WI38 (cell line): Measurements from ENCODE around the gene SPATA46.

Experiments used
- H3K4me3 ChIP-seq: 2 replicates; pipeline ENCODE4 v1.5.1; 2011; ENCODE audit warnings: low read depth, mild to moderate bottlenecking, control low read depth, low read length
- TF ChIP-seq, protein P1 (sequence below): IDR thresholded peaks from 2 replicates; pipeline ENCODE4 v1.5.1; 2012; ENCODE audit warnings: low read depth, mild to moderate bottlenecking, control low read depth, low read length

The SPATA46 gene

DNA sequence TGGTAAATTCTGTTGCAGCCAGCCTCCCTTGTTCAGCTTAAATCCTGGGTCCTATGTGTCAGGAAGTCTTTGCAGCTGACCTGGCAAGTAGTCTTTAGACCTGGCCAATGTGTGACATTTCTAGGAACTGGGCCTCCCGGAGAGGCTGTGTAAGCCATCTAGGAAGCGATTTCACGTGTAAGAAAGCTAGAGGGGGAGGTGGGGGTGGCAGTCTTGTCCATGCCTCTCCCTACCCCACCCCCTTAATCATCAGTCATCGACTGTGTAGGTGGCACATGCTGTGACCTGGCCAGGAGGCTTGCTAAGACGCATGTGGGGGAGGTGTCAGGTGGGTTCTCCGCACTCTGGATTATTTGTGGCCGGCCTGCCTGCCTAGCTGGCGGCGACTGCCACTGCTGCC is 13.3 kb upstream of the SPATA46 start:
- TF ChIP-seq, protein P1, sequence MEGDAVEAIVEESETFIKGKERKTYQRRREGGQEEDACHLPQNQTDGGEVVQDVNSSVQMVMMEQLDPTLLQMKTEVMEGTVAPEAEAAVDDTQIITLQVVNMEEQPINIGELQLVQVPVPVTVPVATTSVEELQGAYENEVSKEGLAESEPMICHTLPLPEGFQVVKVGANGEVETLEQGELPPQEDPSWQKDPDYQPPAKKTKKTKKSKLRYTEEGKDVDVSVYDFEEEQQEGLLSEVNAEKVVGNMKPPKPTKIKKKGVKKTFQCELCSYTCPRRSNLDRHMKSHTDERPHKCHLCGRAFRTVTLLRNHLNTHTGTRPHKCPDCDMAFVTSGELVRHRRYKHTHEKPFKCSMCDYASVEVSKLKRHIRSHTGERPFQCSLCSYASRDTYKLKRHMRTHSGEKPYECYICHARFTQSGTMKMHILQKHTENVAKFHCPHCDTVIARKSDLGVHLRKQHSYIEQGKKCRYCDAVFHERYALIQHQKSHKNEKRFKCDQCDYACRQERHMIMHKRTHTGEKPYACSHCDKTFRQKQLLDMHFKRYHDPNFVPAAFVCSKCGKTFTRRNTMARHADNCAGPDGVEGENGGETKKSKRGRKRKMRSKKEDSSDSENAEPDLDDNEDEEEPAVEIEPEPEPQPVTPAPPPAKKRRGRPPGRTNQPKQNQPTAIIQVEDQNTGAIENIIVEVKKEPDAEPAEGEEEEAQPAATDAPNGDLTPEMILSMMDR = no peak
- no peak overlapping the region for H3K4me3 ChIP-seq

DNA sequence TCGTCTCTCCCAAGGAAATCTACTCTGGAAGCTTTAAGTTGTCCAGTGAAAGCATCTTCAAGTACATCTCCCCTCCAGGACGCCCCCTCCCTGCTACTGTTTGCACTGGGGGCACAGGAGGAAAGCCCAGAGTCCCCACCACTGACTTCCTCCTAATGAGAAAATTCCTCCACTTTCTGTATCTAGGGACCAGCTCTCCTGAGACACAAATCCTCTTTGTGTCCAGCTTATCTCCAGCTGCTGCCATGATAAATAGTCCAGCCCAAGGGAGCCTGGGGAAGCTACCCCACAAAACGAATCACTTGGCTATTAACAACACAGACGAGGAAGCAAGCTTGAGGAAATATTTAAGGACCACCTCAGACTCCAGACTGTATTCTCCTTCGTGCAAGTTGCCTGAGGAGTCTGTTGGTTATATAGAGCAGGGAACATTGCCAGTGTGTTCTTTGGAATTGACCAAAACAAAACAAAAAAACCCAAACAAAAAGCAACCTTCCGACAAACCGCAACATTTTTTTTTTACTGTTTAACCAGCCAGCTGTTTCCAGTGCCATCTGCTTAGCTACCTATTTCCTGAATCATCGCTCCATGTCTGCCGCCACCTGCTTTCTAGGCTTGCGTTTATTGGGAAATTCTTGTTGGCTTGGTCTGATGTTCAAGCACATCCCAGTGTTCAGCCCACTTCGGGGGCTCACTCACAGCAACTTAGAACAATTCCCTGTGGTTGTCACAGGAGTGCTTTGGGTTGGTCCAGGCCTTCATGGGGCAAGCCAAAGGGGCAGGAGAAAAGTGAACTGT is 12.6 kb upstream of the SPATA46 start:
- no peak overlapping the region for H3K4me3 ChIP-seq
- TF ChIP-seq, protein P1 = no peak

DNA sequence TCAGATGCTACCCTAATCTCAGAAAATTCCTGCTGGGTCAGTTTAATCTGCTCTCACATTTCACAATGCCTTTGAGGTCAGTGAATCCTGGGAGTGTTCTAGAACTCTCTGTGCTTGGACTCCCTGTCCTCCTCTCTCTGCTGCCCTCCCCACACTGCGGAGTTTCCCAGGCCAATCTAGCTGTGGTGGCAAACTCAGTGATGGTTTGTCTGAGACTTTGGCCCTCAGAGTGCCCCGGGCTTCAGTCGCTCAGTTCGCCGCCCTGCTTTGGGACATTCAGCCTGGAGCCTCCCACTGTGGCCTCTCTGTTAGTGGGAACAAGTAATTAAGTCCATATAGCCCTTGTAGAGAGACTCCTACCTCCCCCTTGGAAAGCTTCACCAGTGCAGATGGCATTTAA is 12.0 kb upstream of the SPATA46 start:
- TF ChIP-seq, protein P1 = no peak
- no peak overlapping the region for H3K4me3 ChIP-seq

DNA sequence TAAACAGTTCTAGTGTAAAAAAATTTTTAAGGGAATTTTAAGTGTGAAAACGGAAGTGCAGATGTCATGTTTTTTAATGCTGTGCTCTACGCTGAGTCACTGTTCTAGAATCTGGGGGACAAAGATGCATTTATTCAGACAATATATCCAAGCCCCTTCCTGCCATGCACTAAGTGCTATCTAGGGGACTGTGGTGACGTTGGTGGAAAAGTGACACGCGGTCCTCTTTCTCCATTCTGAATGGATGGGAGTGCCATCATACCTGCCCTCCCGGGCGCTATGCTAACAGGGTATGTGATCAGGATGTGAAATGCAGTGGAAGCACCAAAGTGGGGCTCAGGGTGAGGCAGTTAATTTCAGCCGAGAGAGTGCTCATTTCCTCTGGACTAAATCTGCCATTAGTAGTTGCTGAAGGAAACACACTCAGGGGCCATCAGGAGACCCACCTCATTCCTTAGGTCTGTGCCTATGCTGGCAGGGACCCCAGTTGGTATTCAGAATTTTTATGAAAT is 11.5 kb upstream of the SPATA46 start:
- TF ChIP-seq, protein P1 = no peak
- H3K4me3 ChIP-seq = no peak overlapping the region

DNA sequence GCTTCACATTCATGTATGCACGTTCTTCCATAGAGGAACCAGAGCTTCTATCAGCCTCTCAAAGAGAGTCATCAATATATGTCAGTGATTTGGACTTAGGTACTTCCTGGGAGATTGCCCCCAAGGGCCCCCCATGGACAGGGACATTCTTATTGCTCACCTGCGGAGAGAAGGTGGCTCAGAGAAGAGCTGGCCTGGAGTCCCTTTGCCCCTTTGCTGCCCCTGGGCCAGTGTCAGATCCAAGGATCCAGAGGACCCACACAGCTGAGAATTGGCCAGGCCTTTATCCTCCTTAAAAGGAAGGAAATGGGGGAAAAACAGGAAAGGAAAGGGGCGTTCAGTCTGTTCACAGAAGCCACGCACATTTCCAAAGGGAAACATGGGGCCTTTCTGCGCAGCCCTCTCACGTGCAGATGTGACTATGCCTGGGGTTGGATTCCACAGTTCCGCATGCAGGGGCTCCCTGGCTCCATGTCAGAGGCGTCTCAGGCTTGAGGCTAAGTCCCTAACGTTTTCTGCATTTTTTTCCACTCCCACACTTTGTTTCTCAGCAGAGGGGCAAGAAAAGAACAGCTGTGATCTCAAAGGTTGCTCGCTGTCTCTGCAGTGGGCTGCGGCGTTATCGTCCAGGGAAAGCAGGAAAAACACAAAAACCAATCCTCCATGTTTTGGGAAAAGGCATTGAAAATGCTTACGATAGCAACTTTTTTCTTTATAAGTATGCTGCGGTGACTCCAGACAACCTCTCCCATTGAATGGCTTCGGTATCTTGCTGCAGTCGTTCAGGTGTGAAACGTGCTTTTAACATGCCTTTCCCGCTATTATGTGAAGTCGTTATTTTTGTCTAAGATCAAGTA is 10.8 kb upstream of the SPATA46 start:
- H3K4me3 ChIP-seq = no peak overlapping the region
- TF ChIP-seq, protein P1 = no peak

DNA sequence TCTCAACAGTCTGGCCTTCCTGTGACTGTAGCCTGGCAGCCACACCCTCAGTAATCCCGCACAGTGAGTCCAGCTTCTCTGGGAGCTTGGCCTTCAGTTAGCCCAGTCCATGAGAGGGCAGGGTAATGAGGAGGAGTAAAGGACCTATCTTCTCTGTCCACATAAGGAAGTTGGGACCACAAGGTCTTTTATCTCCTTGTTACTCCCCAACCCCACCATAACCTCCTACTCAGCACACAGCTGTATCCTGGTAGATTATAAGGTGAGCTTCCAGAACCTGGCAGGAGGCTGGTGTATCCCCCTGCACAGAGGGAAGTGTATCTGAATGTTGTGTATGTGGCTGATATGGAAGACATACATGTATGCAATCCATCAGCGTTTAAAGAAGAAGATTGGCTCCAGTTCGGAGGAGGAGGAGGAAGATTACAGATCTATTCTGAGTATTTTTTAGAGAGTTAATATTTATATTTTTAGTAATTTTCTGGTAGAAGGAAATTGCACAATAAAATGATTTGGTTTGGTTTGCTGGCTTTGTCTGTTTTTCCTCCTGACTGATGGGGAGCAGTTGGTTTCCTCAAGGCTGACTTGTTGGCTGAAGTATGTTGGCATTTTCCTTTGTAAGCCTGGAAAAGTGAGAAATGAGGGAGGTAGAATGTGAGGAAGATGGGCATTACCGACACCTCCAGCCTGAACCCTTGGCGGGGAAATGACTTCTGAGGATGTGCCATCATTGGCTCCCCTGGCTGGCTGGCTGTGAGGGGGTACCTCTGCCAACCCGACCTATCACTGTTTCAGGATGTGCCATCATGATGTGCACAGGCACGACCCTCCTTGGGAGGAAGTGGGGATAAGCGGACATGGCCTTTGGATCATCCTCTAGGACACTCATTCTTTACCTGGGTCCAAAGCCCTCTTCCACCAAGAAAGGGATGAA is 9.9 kb upstream of the SPATA46 start:
- no peak overlapping the region for H3K4me3 ChIP-seq
- TF ChIP-seq, protein P1 = no peak
